RPMI7951 (cell line): ENCODE results near the gene CFAP91. TPM values are rescaled to one million over a fixed set of nuclear protein-coding genes. Genes with fewer than 3 reads are reported as not detected.

Experiments
- DNase-seq: peaks from one replicate; pipeline ENCODE4 v3.0.0-alpha.2; 2012; ENCODE audit warnings: low read depth
- total RNA-seq: library from RNA; depleted of rRNA; stranded (reverse); fragments of >200 nt; shearing (Covaris generic); gene quantifications from 2 replicates; pipeline ENCODE4 v1.2.3, GENCODE V29; 2014; rRNA removed

CFAP91 gene
- total RNA-seq, 1 experiment from 2014 or later, result not detected

GRCh38 chr3:119743921-119744320, 41.1 kb downstream of the CFAP91 start:
- DNase-seq, result no peak

- DNase-seq, result no peak
Observed at GRCh38 chr3:119745942-119746341, 43.1 kb downstream of the CFAP91 start.

GRCh38 chr3:119746423-119746822, 43.6 kb downstream of the CFAP91 start:
- no peak for DNase-seq

GRCh38 chr3:119747357-119747756, 44.5 kb downstream of the CFAP91 start:
- DNase-seq, result no peak

- no peak for DNase-seq
Observed at GRCh38 chr3:119748991-119749390, 46.2 kb downstream of the CFAP91 start.

- no peak for DNase-seq
Observed at GRCh38 chr3:119751423-119751822, 48.6 kb downstream of the CFAP91 start.

Other genes with a start within 250 kb of the CFAP91 start
- 39.4 and 43.5 TPM in 2 replicates for gene TMEM39A, start 239.4 kb upstream of the CFAP91 start, total RNA-seq
- 15.4 and 17.3 TPM in 2 replicates for gene POGLUT1, start 234.1 kb upstream of the CFAP91 start, total RNA-seq
- gene TIMMDC1, start 204.5 kb upstream of the CFAP91 start, total RNA-seq, result 125 and 143 TPM in 2 replicates
- gene CD80, start 143.4 kb upstream of the CFAP91 start, total RNA-seq, result not detected in 2 replicates
- gene ADPRH, start 123.5 kb upstream of the CFAP91 start, total RNA-seq, result 3.8 and 5.6 TPM in 2 replicates
- 0.20 TPM in 1 of 2 replicates, not detected in the other for gene PLA1A, start 105.1 kb upstream of the CFAP91 start, total RNA-seq
- gene POPDC2, start 42.4 kb upstream of the CFAP91 start, total RNA-seq, result not detected in 2 replicates
- gene COX17, start 25.6 kb upstream of the CFAP91 start, total RNA-seq, result 81.9 and 86.8 TPM in 2 replicates
- gene NR1I2, start 79.1 kb downstream of the CFAP91 start, total RNA-seq, result 0.12 TPM in 1 of 2 replicates, not detected in the other